K562 (cell line): ENCODE measurements around the gene RBBP4. TPM values are rescaled to one million over a fixed set of nuclear protein-coding genes. Genes with fewer than 3 reads are reported as not detected.

Experiments
- CBX1 ChIP-seq: sonication (generic); IDR thresholded peaks from 2 replicates; pipeline ENCODE4 v1.6.1; 2016; ENCODE audit warnings: antibody characterized with exemption, low read depth, mild to moderate bottlenecking
- CBX3 ChIP-seq, 2 experiments: IDR thresholded peaks; 1 replicate in 1 of 2; 2 replicates in 1 of 2; pipeline ENCODE4 v1.6.1; 2012; ENCODE audit warnings: inconsistent platforms in 2 of 2, low read length in 2 of 2, borderline replicate concordance in 1 of 2, control low read depth in 1 of 2
- DNMT1 ChIP-seq: fragments of 450-650 bp; IDR thresholded peaks from 2 replicates; pipeline ENCODE4 v1.6.1; 2016; ENCODE audit warnings: antibody characterized with exemption, mild to moderate bottlenecking
- E2F8 ChIP-seq: fragments of 450-650 bp; IDR thresholded peaks from 2 replicates; pipeline ENCODE4 v1.7.1; 2018; ENCODE audit warnings: mild to moderate bottlenecking, low read depth; ENCODE audit not compliant: partially characterized antibody
- EGR1 ChIP-seq: fragments of 450-650 bp; conservative IDR thresholded peaks from 2 replicates; pipeline ENCODE4 v1.6.1; 2017; ENCODE audit warnings: mild to moderate bottlenecking
- ETV6 ChIP-seq, 3 experiments: fragments of 150-350 bp in 1 of 3; sonication (generic) in 1 of 3; formaldehyde crosslinking in 1 of 3; IDR thresholded peaks; 2 replicates each; pipeline versions ENCODE4 v1.6.1 to v1.8.0; 2014 to 2022; ENCODE audit warnings: borderline replicate concordance in 2 of 3, low read depth in 2 of 3, antibody characterized with exemption in 1 of 3, low read length in 1 of 3, mild to moderate bottlenecking in 1 of 3, missing genetic modification reagents in 1 of 3
- NFRKB ChIP-seq: fragments of 450-650 bp; IDR thresholded peaks from 2 replicates; pipeline ENCODE4 v1.6.1; 2016; ENCODE audit warnings: low read depth
- NR1H2 ChIP-seq: sonication (generic); formaldehyde crosslinking; IDR thresholded peaks from 2 replicates; pipeline ENCODE4 v1.4.0; 2020; ENCODE audit warnings: mild to moderate bottlenecking, missing genetic modification reagents
- SAP30 ChIP-seq: fragments of 200-600 bp; sonication (generic); IDR thresholded peaks from 2 replicates; pipeline ENCODE4 v1.6.1; 2012; ENCODE audit warnings: borderline replicate concordance, low read depth, mild to moderate bottlenecking, moderate library complexity, low read length, control low read depth, inconsistent platforms; ENCODE audit not compliant: insufficient read depth, poor library complexity, severe bottlenecking
- SIRT6 ChIP-seq: IDR thresholded peaks from one replicate; pipeline ENCODE4 v1.6.1; 2012; ENCODE audit warnings: low read depth, mild to moderate bottlenecking, control low read depth, inconsistent platforms, low read length, moderate library complexity
- THRA ChIP-seq: fragments of 450-650 bp; IDR thresholded peaks from 2 replicates; pipeline ENCODE4 v1.6.1; 2017; ENCODE audit warnings: mild to moderate bottlenecking, moderate library complexity
- YY1 ChIP-seq, 3 experiments: IDR thresholded peaks; 2 replicates each; pipeline ENCODE4 v1.6.1; 2011; ENCODE audit warnings: low read length in 2 of 3, mild to moderate bottlenecking in 2 of 3, moderate library complexity in 2 of 3, borderline replicate concordance in 1 of 3, control low read depth in 1 of 3, low read depth in 1 of 3; ENCODE audit not compliant: insufficient read depth in 3 of 3, insufficient replicate concordance in 2 of 3, control insufficient read depth in 1 of 3, insufficient read length in 1 of 3; ENCODE audit errors: extremely low read depth in 1 of 3
- ZBTB43 ChIP-seq: sonication (generic); formaldehyde crosslinking; IDR thresholded peaks from 2 replicates; pipeline ENCODE4 v1.8.0; 2023; ENCODE audit warnings: mild to moderate bottlenecking, missing genetic modification reagents
- ZNF431 ChIP-seq: sonication (generic); formaldehyde crosslinking; IDR thresholded peaks from 2 replicates; pipeline ENCODE4 v1.8.0; 2022; ENCODE audit warnings: mild to moderate bottlenecking, missing genetic modification reagents
- ZNF609 ChIP-seq: sonication (generic); formaldehyde crosslinking; IDR thresholded peaks from 2 replicates; pipeline ENCODE4 v1.8.1; 2023; ENCODE audit warnings: missing genetic modification reagents, mild to moderate bottlenecking, borderline replicate concordance
- polyA plus RNA-seq, 8 experiments: library from polyadenylated mRNA; depleted of rRNA in 4 of 8; stranded (reverse) in 5 of 8; unstranded in 3 of 8; fragments of >200 nt; fragmentation: Nextera tagmentation in 2 of 8; fragmentation: Illumina TruSeq in 1 of 8; extraction: Ambion mirVana in 2 of 8; extraction: Trizol in 1 of 8; gene quantifications; 2 replicates each; pipeline versions ENCODE4 v1.2.1 to v1.2.3, GENCODE V29; 2011 to 2014; ENCODE audit warnings: inconsistent platforms in 1 of 8, missing spikeins in 1 of 8
- total RNA-seq, 7 experiments: library from RNA; depleted of rRNA in 6 of 7; stranded (reverse); fragments of >200 nt in 6 of 7; fragmentation: Illumina TruSeq in 2 of 7; extraction: Trizol in 2 of 7; gene quantifications; 2 replicates each; pipeline versions ENCODE4 v1.2.1 to v1.2.3, GENCODE V29; 2011 to 2021; ENCODE audit warnings: low replicate concordance in 1 of 7

Gene RBBP4
- total and polyA plus RNA-seq, 9 of the 15 experiments (the other 6 are each of a cell fraction or from before 2014, with no cell fraction given) = 185 to 409 (median 259) TPM

- TF ChIP-seq E2F8 = peak; percentile 97
- 0 out of 2 replicates have a peak, but pooled peaks have one; percentile 78 for TF ChIP-seq ZBTB43 (CRISPR knock-in tag)
- TF ChIP-seq ETV6 (IDR thresholded peaks at IDR 0.05; ENCODE audit: borderline replicate concordance in 1 of 2, low read depth in 2 of 2, low read length in 1 of 2) = no peak; a peak in 1 of 4 replicates
- no peak for TF ChIP-seq ETV6 (CRISPR knock-in tag; IDR thresholded peaks at IDR 0.05; ENCODE audit: borderline replicate concordance)
- no peak; the same call in 1 of the 2 replicates for TF ChIP-seq NFRKB
- TF ChIP-seq DNMT1 = peak; percentile 84; the same call in 1 of the 2 replicates
- TF ChIP-seq ZNF431 = no peak
- TF ChIP-seq CBX1 = no peak
- peak; percentile 62 for TF ChIP-seq SAP30
- no peak for TF ChIP-seq SIRT6
- no peak for TF ChIP-seq ZNF609
- TF ChIP-seq EGR1 = peak; percentile 9; the same call in 1 of the 2 replicates
- TF ChIP-seq THRA = no peak
- no peak for TF ChIP-seq CBX3 (IDR thresholded peaks at IDR 0.05; ENCODE audit: borderline replicate concordance in 1 of 2, low read length in 2 of 2)
- TF ChIP-seq YY1 (IDR thresholded peaks at IDR 0.05; ENCODE audit: borderline replicate concordance in 1 of 3, control insufficient read depth in 1 of 3, extremely low read depth in 1 of 3, insufficient read depth in 3 of 3, insufficient read length in 1 of 3, insufficient replicate concordance in 2 of 3, low read depth in 1 of 3, low read length in 2 of 3) = peak; percentile 58 to 88 (median 79)
- no peak for TF ChIP-seq NR1H2
Measured at GRCh38 chr1:32650248-32650751, 708 bp upstream of the RBBP4 start, which contains the start of gene ZBTB8OS (continued).
